HEK293 (cell line): ENCODE results near the gene TMEM184A.

Experiments
- KLF16 ChIP-seq: fragments of 450-650 bp; formaldehyde crosslinking; IDR thresholded peaks from 2 replicates; pipeline ENCODE4 v1.5.1; 2017; ENCODE audit warnings: missing biosample characterization, missing genetic modification characterization
- MEIS1 ChIP-seq: sonication (generic); formaldehyde crosslinking; IDR thresholded peaks from 2 replicates; pipeline ENCODE4 v1.8.1; 2022; ENCODE audit warnings: missing genetic modification reagents, mild to moderate bottlenecking, borderline replicate concordance
- ZBTB21 ChIP-seq: fragments of 450-650 bp; formaldehyde crosslinking; IDR thresholded peaks from 2 replicates; pipeline ENCODE4 v1.5.1; 2017; ENCODE audit warnings: missing biosample characterization, missing genetic modification characterization
- ZNF121 ChIP-seq: fragments of 450-650 bp; formaldehyde crosslinking; IDR thresholded peaks from 2 replicates; pipeline ENCODE4 v1.5.1; 2016; ENCODE audit warnings: missing biosample characterization, missing genetic modification characterization
- ZNF16 ChIP-seq: fragments of 450-650 bp; formaldehyde crosslinking; IDR thresholded peaks from 2 replicates; pipeline ENCODE4 v1.5.1; 2016; ENCODE audit warnings: low read depth, missing biosample characterization, missing genetic modification characterization
- ZNF654 ChIP-seq: fragments of 450-650 bp; formaldehyde crosslinking; IDR thresholded peaks from 2 replicates; pipeline ENCODE4 v1.5.1; 2016; ENCODE audit warnings: low read depth, missing biosample characterization, missing genetic modification characterization
- TF ChIP-seq, protein P1 (sequence below): fragments of 450-650 bp; formaldehyde crosslinking; IDR thresholded peaks from 2 replicates; pipeline ENCODE4 v1.5.1; 2016; ENCODE audit warnings: missing biosample characterization, missing genetic modification characterization
- TF ChIP-seq, protein P2 (sequence below): fragments of 450-650 bp; formaldehyde crosslinking; optimal IDR thresholded peaks from 2 replicates; pipeline ENCODE3; 2016; ENCODE audit warnings: missing biosample characterization, mild to moderate bottlenecking, missing genetic modification characterization

DNA sequence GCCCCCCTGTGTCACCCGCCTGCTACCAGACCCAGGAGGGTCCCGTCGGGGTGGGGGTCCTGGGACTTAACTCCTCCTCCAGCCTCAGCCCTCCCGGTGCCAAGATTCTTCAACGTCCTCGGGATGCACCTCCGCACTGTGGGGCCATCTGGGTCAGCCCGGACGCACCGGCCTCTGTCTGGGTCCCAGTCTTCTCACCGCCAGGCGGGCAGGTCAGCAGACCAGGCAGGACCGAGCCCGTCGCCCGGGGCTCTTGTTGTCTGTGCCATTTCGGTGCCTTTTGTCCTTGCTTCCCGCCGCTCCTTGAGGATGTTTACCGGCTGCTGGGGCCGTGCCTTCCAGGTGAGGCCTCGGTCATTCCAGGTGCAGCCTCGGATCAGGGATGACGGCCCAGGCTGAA is 46.0 kb upstream of the TMEM184A start:
- TF ChIP-seq, protein P1, sequence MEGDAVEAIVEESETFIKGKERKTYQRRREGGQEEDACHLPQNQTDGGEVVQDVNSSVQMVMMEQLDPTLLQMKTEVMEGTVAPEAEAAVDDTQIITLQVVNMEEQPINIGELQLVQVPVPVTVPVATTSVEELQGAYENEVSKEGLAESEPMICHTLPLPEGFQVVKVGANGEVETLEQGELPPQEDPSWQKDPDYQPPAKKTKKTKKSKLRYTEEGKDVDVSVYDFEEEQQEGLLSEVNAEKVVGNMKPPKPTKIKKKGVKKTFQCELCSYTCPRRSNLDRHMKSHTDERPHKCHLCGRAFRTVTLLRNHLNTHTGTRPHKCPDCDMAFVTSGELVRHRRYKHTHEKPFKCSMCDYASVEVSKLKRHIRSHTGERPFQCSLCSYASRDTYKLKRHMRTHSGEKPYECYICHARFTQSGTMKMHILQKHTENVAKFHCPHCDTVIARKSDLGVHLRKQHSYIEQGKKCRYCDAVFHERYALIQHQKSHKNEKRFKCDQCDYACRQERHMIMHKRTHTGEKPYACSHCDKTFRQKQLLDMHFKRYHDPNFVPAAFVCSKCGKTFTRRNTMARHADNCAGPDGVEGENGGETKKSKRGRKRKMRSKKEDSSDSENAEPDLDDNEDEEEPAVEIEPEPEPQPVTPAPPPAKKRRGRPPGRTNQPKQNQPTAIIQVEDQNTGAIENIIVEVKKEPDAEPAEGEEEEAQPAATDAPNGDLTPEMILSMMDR = no peak
- TF ChIP-seq ZNF121 (tag by site-specific recombination) (no peak), ZBTB21 (tag by site-specific recombination) (no peak), KLF16 (tag by site-specific recombination) (no peak), MEIS1 (CRISPR knock-in tag) (no peak), ZNF16 (tag by site-specific recombination) (no peak), ZNF654 (no peak)
- TF ChIP-seq, protein P2, sequence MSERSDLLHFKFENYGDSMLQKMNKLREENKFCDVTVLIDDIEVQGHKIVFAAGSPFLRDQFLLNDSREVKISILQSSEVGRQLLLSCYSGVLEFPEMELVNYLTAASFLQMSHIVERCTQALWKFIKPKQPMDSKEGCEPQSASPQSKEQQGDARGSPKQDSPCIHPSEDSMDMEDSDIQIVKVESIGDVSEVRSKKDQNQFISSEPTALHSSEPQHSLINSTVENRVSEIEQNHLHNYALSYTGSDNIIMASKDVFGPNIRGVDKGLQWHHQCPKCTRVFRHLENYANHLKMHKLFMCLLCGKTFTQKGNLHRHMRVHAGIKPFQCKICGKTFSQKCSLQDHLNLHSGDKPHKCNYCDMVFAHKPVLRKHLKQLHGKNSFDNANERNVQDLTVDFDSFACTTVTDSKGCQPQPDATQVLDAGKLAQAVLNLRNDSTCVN = no peak
